HG03066 (cell line): ENCODE results near the gene SLC7A6OS.

Experiments used
- ATAC-seq: cut with Tn5 transposase; IDR thresholded peaks from one replicate; pipeline ENCODE4 v1.9.1; 2021; ENCODE audit warnings: low read depth; ENCODE audit not compliant: unreplicated experiment

SLC7A6OS gene

GRCh38 chr16:68283346-68283745 is 27.4 kb downstream of the SLC7A6OS start:
- ATAC-seq: no peak

DNA sequence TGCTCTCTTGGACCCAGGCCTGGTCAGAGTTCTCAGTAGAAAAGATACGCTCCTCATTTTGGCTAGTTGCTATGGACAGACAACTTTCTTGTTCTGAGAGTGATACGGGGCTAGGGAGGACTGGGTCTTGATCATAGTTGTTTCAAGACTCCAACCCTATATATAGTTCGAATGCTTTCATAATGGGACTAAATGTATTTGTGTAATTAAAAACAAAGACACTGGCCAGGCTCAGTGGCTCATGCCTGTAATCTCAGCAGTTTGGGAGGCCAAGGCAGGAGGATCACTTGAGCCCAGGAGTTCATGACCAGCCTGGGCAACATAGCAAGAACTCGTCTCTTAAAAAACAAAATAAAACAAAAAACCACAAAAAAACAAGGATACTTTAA is 28.7 kb downstream of the SLC7A6OS start:
- no peak for ATAC-seq

DNA sequence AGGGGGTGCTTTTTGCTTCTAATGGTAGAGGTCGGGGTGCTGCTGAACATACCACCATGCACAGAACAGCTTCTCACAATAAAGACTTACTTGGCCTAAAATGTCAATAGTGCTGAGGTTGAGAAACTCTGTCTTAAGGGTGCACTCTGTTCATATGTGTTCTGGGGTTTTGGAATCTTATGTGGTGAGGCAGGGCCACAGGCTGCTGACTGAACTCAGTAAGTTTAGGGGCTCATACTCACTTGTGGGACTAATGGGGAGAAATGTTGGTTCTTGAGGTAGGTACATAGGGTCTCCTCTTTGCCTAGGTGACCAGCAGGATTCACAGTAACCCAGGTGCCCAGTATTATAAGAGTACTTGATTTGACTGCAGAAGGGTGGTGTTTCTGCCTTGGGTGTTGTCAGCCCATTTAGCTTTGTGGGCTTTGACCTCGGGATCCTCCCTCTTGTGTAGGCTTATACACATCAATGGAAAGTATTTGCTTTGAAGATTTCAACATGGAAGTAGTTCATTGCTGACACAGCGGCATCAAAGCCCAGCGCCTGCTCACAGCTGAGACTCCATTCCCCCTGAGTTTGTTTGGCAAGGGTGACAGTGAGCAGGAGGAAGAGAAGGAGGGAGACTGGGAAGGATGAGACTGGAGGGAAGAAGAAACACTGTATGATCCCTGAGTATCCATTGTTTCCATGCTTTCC is 29.2 kb downstream of the SLC7A6OS start:
- no peak for ATAC-seq

DNA sequence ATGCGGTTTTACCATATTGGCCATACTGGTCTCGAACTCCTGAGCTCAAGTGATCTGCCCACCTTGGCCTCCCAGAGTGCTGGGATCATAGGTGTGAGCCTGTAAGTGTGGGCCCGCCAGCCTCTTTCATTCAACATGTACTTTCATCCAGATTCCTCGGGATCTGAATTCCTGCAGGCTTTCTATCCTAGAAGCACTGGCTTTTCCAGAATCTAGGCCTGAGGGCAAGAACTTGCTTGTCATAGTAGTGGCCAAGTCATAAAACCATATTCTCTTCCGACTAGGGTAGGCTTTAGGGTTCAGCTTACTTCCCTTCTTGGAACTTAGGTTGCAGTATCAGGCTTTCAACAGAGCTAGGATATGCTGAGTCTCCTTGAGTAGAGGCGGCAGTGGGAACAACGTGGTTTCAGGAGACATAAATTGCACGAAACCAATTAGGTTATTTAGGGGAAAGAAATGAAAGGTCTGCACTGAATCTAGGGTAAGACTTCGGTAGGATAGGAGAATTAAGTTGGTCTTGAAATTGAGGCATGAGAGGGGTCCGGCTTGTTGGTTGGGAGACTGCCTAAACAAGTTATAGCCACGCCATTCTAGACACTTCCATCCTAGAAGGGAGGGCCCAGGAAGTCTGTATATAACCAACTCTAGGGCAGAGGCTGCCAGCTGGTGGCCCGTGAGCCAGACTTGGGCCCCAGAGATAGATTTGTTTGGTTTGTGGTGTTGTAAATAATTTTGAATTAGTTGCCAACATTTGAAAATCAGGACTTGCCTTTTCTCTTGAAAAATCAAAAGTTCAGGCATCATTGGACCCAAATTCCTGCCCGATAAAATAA is 30.8 kb downstream of the SLC7A6OS start:
- no peak for ATAC-seq

GRCh38 chr16:68276223-68276622 is 34.5 kb downstream of the SLC7A6OS start:
- ATAC-seq: no peak

GRCh38 chr16:68275611-68276191 is 35.0 kb downstream of the SLC7A6OS start:
- ATAC-seq: peak; percentile 72

- ATAC-seq: no peak
Observed at GRCh38 chr16:68274441-68274840, 36.3 kb downstream of the SLC7A6OS start.

- no peak for ATAC-seq
Observed at GRCh38 chr16:68273896-68274295, 36.9 kb downstream of the SLC7A6OS start.

DNA sequence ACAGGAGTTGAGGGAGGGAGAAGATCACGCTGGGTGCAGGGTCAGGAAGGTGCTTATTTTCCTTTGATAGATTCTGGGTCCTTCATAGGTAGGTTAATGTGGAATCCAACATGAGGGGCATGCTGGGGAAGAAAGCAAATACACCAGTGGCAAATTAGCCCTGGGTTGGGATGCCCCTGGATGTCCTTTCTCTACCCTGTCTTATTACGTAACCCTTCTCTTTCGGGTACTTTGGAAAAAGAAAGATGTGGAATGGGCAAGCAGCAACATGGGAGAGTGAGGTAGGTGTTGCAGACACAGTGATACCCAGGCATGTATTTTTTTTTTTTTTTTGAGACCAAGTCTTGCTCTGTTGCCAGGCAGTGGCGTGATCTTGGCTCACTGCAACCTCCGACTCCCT is 37.3 kb downstream of the SLC7A6OS start:
- no peak for ATAC-seq

DNA sequence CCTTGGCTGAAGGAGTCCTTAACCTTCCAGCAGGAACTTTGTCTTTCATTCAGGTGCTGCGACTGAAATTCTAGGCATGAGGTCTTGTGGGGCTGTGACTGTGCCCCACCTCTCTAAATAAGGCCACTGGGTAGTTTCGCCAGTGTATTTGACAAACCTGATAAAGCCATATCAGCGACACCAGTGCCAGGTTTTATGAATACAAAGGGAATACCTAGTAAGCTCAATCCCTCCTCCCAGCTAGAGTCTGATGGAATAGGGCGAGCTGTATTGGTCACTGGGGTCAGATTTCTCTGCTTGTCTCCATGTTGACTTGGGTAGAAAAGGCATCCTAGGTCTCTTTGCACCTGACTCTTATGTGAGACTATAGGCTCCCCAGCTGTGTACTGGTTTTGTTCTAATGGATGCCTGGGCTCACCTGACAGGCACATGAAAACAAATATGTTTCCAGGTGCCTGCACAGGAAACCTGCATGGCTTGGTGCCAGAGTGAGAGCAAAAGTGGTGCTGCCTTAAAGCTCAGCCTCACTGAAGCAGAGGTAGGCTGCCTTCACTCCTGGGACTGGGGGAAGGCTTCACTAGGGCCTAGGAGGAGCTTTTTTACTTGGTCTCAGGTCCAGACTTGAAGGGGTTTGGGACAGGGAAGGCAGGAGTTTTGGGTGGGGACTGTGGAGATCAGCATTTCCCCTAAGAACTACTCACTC is 38.1 kb downstream of the SLC7A6OS start:
- ATAC-seq: no peak

DNA sequence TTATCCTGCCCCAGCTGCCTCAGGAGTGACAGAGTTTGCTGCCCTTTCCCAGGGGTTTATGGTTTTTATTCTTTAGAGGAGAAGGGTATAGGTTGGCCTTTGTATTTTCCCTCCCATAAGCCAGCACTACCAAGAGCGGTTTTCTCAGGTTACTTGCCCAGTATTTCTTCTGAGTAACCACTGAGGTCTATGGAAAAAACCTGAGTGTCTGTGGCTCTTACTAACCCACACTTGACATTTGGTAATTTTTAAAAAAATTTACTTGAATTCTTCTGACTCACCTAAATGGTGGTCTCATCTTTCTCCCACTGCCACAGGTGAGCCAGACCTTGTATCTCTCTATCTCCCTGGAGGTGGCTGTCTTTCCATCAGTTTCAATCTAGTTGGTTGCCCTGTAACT is 40.4 kb downstream of the SLC7A6OS start:
- ATAC-seq: no peak

DNA sequence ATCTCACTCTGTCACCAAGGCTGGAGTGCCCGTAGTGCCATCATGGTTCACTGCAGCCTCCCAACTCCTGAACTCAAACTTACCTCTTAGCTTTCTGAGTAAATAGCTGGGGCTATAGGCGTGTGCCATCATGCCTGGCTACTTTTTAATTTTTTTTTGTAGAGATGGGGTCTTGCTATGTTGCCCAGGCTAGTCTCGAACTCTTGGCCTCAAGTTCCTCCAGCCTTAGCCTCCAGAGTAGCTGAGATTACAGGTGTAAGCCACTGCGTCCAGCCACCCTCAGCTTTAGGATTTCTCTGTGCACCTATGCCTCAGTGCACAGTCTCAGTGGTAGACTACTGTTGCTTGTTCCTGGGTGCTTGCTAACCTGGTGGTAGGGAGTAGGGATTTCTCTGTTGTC is 41.0 kb downstream of the SLC7A6OS start:
- no peak for ATAC-seq

DNA sequence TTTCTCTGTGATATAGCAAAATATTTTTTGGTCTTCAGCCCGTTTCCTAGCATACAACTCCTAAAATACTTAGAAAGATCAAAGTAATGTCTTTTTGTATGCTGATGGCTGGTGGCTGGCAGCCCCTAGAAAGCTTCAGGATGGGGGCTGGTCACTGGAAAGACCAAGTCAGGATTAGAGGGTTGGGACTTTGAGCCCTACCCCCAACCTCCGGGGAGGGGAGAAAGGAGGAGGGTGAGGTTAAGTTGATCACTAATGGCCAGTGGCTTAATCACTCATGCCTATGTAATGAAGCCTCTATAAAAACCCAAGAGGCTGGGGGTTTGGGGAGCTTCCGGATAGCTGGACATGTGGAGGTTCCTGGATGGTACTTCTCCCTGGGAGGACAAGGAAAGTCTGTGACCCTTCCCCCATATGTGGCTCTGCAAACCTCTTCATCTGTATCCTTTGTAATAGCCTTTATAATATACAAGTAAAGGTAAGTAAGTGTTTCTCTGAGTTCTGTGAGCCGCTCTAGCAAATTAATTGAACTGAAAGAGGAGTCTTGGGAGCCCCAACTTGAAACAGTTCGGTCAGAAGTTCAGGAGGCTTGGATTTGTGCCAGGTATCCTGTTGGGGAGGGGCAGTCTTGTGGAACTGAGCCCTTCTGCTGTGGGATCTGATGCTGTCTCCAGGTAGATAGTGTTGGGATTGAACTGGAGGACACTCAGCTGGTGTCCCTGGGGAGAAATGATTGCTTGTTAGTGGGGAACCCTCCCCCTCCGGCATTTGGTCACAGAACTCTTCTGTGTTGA is 42.9 kb downstream of the SLC7A6OS start:
- ATAC-seq: no peak

DNA sequence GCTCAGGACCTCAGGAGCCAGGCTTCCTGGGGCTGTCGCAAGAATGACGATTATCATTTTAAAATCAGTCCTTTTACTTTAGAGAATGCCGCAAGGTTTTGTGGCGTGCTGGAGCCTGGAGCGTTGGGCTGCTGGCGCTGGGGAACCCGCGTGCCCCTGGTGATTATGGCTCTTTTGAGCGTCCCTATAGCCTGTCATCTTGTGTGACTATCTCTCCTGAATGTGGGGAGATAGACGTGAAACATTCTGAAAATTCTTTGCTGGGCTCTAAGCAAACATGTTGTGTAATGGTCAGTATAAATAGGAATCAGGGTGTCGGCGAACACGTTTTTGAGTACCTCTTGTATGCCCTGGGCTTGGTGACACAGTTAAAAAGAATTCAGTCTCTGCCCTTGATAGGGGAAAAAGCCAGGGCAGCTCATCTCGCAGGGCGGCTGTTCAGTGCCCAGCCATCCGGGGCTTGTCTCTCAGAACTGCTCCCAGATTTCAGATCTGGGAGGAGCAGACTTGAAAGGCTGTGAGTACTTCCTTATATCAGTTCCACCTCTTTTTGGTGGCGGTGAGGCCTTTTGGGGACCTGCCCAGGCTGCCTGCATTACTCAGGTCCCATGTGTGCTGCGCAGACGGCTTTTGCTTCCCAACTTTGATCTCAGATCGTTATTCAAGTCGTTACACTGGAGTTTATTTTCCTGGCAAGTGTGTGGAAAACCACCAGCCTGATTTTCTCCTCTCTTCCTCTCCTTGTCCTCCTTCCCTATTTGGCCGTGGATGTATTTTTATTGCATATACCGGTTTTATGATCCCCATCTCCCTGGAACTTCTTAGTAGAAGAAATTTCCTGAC is 45.4 kb downstream of the SLC7A6OS start:
- ATAC-seq: no peak

GRCh38 chr16:68264128-68265077 is 46.3 kb downstream of the SLC7A6OS start, which contains the start of gene SLC7A6:
SLC7A6 (plus strand) TSS chr16:68264526; CDS start chr16:68274727, 10,201 bp downstream.
- peak; percentile 56 for ATAC-seq

- ATAC-seq: peak; percentile 9
Observed at GRCh38 chr16:68263559-68264127, 47.1 kb downstream of the SLC7A6OS start.

- ATAC-seq: no peak
Observed at GRCh38 chr16:68259007-68259825, 51.5 kb downstream of the SLC7A6OS start.
